Erythroblast (primary cell): ENCODE data around the gene ALDH4A1.

Source experiments
- GATA1 ChIP-seq: IDR thresholded peaks from 2 replicates; pipeline ENCODE4 v1.6.1; 2011; ENCODE audit warnings: low read depth, mild to moderate bottlenecking, control low read depth, low read length, moderate library complexity
- POLR2A ChIP-seq: IDR thresholded peaks from 2 replicates; pipeline ENCODE4 v1.6.1; 2011; ENCODE audit warnings: mild to moderate bottlenecking, low read length

DNA sequence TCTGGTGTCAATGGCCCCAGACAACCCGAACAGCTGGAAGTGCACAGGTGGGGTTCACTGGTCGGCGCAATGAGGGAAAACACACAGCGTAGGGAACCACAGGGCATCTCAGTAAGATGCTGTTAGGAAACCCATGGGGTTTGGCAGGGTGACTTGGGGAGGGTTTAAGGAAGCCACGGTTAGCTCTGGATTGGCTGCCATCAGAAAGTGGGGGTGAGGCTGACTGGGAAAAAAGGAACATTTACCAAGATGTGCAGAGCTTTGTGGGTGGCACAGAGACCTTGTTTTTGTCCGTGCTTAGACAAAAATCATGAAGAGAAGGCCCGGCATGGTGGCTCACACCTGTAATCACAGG, 11.0 kb downstream of the ALDH4A1 start:
- TF ChIP-seq POLR2A (no peak), GATA1 (no peak)
